Neural progenitor cell (in vitro differentiated cells): ENCODE results near the gene PTH2R. TPM values are rescaled to one million over a fixed set of nuclear protein-coding genes. Genes with fewer than 3 reads are reported as not detected.

Source experiments
- DNase-seq: peaks from one replicate; pipeline ENCODE4 v3.0.0-alpha.2; 2016; ENCODE audit warnings: low spot score
- H2AFZ ChIP-seq: fragments of 200-600 bp; sonication (generic); replicated peaks from 2 replicates; pipeline ENCODE4 v1.6.1; 2016; ENCODE audit warnings: antibody characterized with exemption
- H3F3A ChIP-seq: fragments of 200-600 bp; sonication (generic); 2 replicates; pipeline ENCODE4 v1.6.1; 2016; ENCODE audit warnings: antibody characterized with exemption, low read depth
- H3K27ac ChIP-seq: fragments of 200-600 bp; sonication (generic); 2 replicates; pipeline ENCODE4 v1.5.1; 2016; ENCODE audit warnings: mild to moderate bottlenecking
- H3K27me3 ChIP-seq: fragments of 200-600 bp; sonication (generic); 2 replicates; pipeline ENCODE4 v1.6.1; 2016; ENCODE audit warnings: mild to moderate bottlenecking, moderate library complexity
- H3K36me3 ChIP-seq: fragments of 200-600 bp; sonication (generic); 2 replicates; pipeline ENCODE4 v1.5.1; 2016
- H3K4me1 ChIP-seq: fragments of 200-600 bp; sonication (generic); 2 replicates; pipeline ENCODE4 v1.6.1; 2016; ENCODE audit warnings: mixed run types
- H3K4me2 ChIP-seq: fragments of 200-600 bp; sonication (generic); 2 replicates; pipeline ENCODE4 v1.6.1; 2016
- H3K4me3 ChIP-seq: fragments of 200-600 bp; sonication (generic); 2 replicates; pipeline ENCODE4 v1.5.1; 2016
- H3K79me2 ChIP-seq: fragments of 200-600 bp; sonication (generic); 2 replicates; pipeline ENCODE4 v1.6.1; 2016; ENCODE audit warnings: low read depth
- H3K9ac ChIP-seq: fragments of 200-600 bp; sonication (generic); 2 replicates; pipeline ENCODE4 v1.6.1; 2016
- H3K9me3 ChIP-seq: fragments of 200-600 bp; sonication (generic); 2 replicates; pipeline ENCODE4 v1.5.1; 2016; ENCODE audit warnings: low read depth
- H4K20me1 ChIP-seq: fragments of 200-600 bp; sonication (generic); 2 replicates; pipeline ENCODE4 v1.6.1; 2016; ENCODE audit warnings: low read depth
- H3K27ac Mint-ChIP-seq: 3 replicates; pipeline ENCODE4 v1.8.0; 2021; ENCODE audit warnings: mixed read lengths
- H3K27me3 Mint-ChIP-seq: 2 replicates; pipeline ENCODE4 v1.8.0; 2022; ENCODE audit warnings: low read depth, mild to moderate bottlenecking, inconsistent platforms, moderate library complexity, mixed read lengths; ENCODE audit not compliant: insufficient read depth
- H3K36me3 Mint-ChIP-seq: 3 replicates; pipeline ENCODE4 v1.8.0; 2021; ENCODE audit warnings: mixed read lengths
- H3K4me1 Mint-ChIP-seq: 3 replicates; pipeline ENCODE4 v1.8.0; 2021; ENCODE audit warnings: mixed read lengths
- H3K4me3 Mint-ChIP-seq: 3 replicates; pipeline ENCODE4 v1.8.0; 2021; ENCODE audit warnings: mild to moderate bottlenecking, moderate library complexity, mixed read lengths
- H3K9me3 Mint-ChIP-seq: 3 replicates; pipeline ENCODE4 v1.8.0; 2020; ENCODE audit warnings: mixed read lengths
- CTCF ChIP-seq: fragments of 200-600 bp; sonication (generic); IDR thresholded peaks from 2 replicates; pipeline ENCODE4 v1.5.1; 2017; ENCODE audit warnings: antibody characterized with exemption, mild to moderate bottlenecking
- EZH2 ChIP-seq: fragments of 200-600 bp; sonication (generic); IDR thresholded peaks from 2 replicates; pipeline ENCODE4 v1.6.1; 2017; ENCODE audit warnings: antibody characterized with exemption, mild to moderate bottlenecking, moderate library complexity
- EZH2phosphoT487 ChIP-seq: fragments of 200-600 bp; sonication (generic); IDR thresholded peaks from 2 replicates; pipeline ENCODE4 v1.6.1; 2017; ENCODE audit warnings: antibody characterized with exemption
- total RNA-seq: library from RNA; depleted of rRNA; stranded (reverse); fragments of >200 nt; gene quantifications from 2 replicates; pipeline ENCODE4 v1.2.3, GENCODE V29; 2015; ENCODE audit warnings: low replicate concordance

Gene PTH2R
- total RNA-seq, 1 donor from 2014 or later, result not detected

- no peak overlapping the region for H3K27ac Mint-ChIP-seq
- H3K27me3 Mint-ChIP-seq, result peaks cover 7% of the 10 kb centered on the region
- TF ChIP-seq EZH2, result no peak
- peak; percentile 70 for TF ChIP-seq CTCF
- Histone ChIP-seq H3K36me3 (no peaks in the 10 kb centered on the region), H3K79me2 (no peaks in the 10 kb centered on the region), H3K9me3 (no peaks in the 10 kb centered on the region), H3K4me1 (peaks cover 13% of the 10 kb centered on the region), H3F3A (no peaks in the 10 kb centered on the region), H2AFZ (no peak overlapping the region), H3K4me3 (peak overlapping the region; percentile 48), H3K27ac (no peak overlapping the region), H4K20me1 (no peaks in the 10 kb centered on the region), H3K4me2 (peak overlapping the region; percentile 79), H3K27me3 (peaks cover 50% of the 10 kb centered on the region), H3K9ac (no peak overlapping the region)
- peak overlapping the region; percentile 75 for H3K4me3 Mint-ChIP-seq
- peaks cover 8% of the 10 kb centered on the region for H3K4me1 Mint-ChIP-seq
- DNase-seq, result peak; percentile 43
- no peaks in the 10 kb centered on the region for H3K9me3 Mint-ChIP-seq
- H3K36me3 Mint-ChIP-seq, result no peaks in the 10 kb centered on the region
Observed at GRCh38 chr2:208407667-208408066, 1.1 kb downstream of the PTH2R start.

GRCh38 chr2:208413931-208414330, 7.3 kb downstream of the PTH2R start:
- H3K9ac ChIP-seq, result no peak overlapping the region
- H2AFZ ChIP-seq, result no peak overlapping the region
- no peak for DNase-seq
- no peaks in the 10 kb centered on the region for H3F3A ChIP-seq
- no peaks in the 10 kb centered on the region for H4K20me1 ChIP-seq
- H3K4me2 ChIP-seq, result no peak overlapping the region
- H3K9me3 Mint-ChIP-seq, result peaks cover 2% of the 10 kb centered on the region
- no peaks in the 10 kb centered on the region for H3K9me3 ChIP-seq
- H3K27ac Mint-ChIP-seq, result no peak overlapping the region
- TF ChIP-seq EZH2phosphoT487 (no peak), EZH2 (no peak), CTCF (no peak)
- no peaks in the 10 kb centered on the region for H3K27me3 Mint-ChIP-seq
- H3K27ac ChIP-seq, result no peak overlapping the region
- H3K36me3 Mint-ChIP-seq, result no peaks in the 10 kb centered on the region
- no peak overlapping the region for H3K4me3 Mint-ChIP-seq
- no peaks in the 10 kb centered on the region for H3K79me2 ChIP-seq
- no peak overlapping the region for H3K4me3 ChIP-seq
- H3K4me1 ChIP-seq, result no peaks in the 10 kb centered on the region
- H3K36me3 ChIP-seq, result no peaks in the 10 kb centered on the region
- peaks cover 3% of the 10 kb centered on the region for H3K27me3 ChIP-seq
- no peaks in the 10 kb centered on the region for H3K4me1 Mint-ChIP-seq

- Mint-ChIP-seq H3K27me3 (no peaks in the 10 kb centered on the region), H3K9me3 (peaks cover 2% of the 10 kb centered on the region), H3K4me1 (no peaks in the 10 kb centered on the region), H3K27ac (no peak overlapping the region), H3K4me3 (no peak overlapping the region), H3K36me3 (no peaks in the 10 kb centered on the region)
- no peaks in the 10 kb centered on the region for H3K27me3 ChIP-seq
- no peaks in the 10 kb centered on the region for H4K20me1 ChIP-seq
- DNase-seq, result no peak
- TF ChIP-seq EZH2 (no peak), CTCF (no peak)
- no peak overlapping the region for H3K27ac ChIP-seq
- no peak overlapping the region for H3K4me3 ChIP-seq
- H3F3A ChIP-seq, result no peaks in the 10 kb centered on the region
- H3K9ac ChIP-seq, result no peak overlapping the region
- no peaks in the 10 kb centered on the region for H3K79me2 ChIP-seq
- H3K9me3 ChIP-seq, result no peaks in the 10 kb centered on the region
- no peak overlapping the region for H3K4me2 ChIP-seq
- no peaks in the 10 kb centered on the region for H3K4me1 ChIP-seq
- no peak overlapping the region for H2AFZ ChIP-seq
- H3K36me3 ChIP-seq, result no peaks in the 10 kb centered on the region
Observed at GRCh38 chr2:208415255-208415654, 8.7 kb downstream of the PTH2R start.

GRCh38 chr2:208415897-208416296, 9.3 kb downstream of the PTH2R start:
- no peak overlapping the region for H3K4me3 Mint-ChIP-seq
- H3K27ac ChIP-seq, result no peak overlapping the region
- no peaks in the 10 kb centered on the region for H3K27me3 Mint-ChIP-seq
- H3K9ac ChIP-seq, result no peak overlapping the region
- H3K36me3 Mint-ChIP-seq, result no peaks in the 10 kb centered on the region
- no peak for TF ChIP-seq EZH2phosphoT487
- TF ChIP-seq CTCF, result no peak
- TF ChIP-seq EZH2, result no peak
- H3K4me2 ChIP-seq, result no peak overlapping the region
- H4K20me1 ChIP-seq, result no peaks in the 10 kb centered on the region
- H3K27me3 ChIP-seq, result no peaks in the 10 kb centered on the region
- H3K9me3 Mint-ChIP-seq, result peaks cover 2% of the 10 kb centered on the region
- no peaks in the 10 kb centered on the region for H3F3A ChIP-seq
- H3K4me3 ChIP-seq, result no peak overlapping the region
- no peak overlapping the region for H3K27ac Mint-ChIP-seq
- no peak for DNase-seq
- H3K36me3 ChIP-seq, result no peaks in the 10 kb centered on the region
- no peaks in the 10 kb centered on the region for H3K9me3 ChIP-seq
- no peaks in the 10 kb centered on the region for H3K79me2 ChIP-seq
- H3K4me1 ChIP-seq, result no peaks in the 10 kb centered on the region
- H2AFZ ChIP-seq, result no peak overlapping the region
- no peaks in the 10 kb centered on the region for H3K4me1 Mint-ChIP-seq
